Fibroblast of lung (primary cell): ENCODE results near the gene ZNF880. TPM values are rescaled to one million over a fixed set of nuclear protein-coding genes. Genes with fewer than 3 reads are reported as not detected.
"Not testable (repeated sequence)": the region's sequence is repeated elsewhere in the genome, so short reads cannot be mapped to it uniquely, and the experiment has no call there.

Experiments
- DNase-seq, 2 donors: peaks; one replicate each; pipeline versions ENCODE4 v3.0.0 to v3.0.0-alpha.2; 2010; ENCODE audit warnings: low read depth in 2 of 2
- H2AFZ ChIP-seq: 2 replicates; pipeline ENCODE4 v1.5.1; 2012; ENCODE audit warnings: low read length, control low read depth, inconsistent platforms
- H3K27ac ChIP-seq: 2 replicates; pipeline ENCODE4 v1.5.1; 2011; ENCODE audit warnings: low read length, control low read depth; ENCODE audit not compliant: insufficient read depth
- H3K27me3 ChIP-seq: 2 replicates; pipeline ENCODE4 v1.5.1; 2011; ENCODE audit warnings: mild to moderate bottlenecking, low read length; ENCODE audit not compliant: control insufficient read depth, insufficient read depth
- H3K36me3 ChIP-seq: 2 replicates; pipeline ENCODE4 v1.5.1; 2011; ENCODE audit warnings: low read length; ENCODE audit not compliant: control insufficient read depth, insufficient read depth
- H3K4me1 ChIP-seq: 2 replicates; pipeline ENCODE4 v1.5.1; 2011; ENCODE audit warnings: low read length; ENCODE audit not compliant: control insufficient read depth, insufficient read depth; ENCODE audit errors: extremely low read depth
- H3K4me2 ChIP-seq: 2 replicates; pipeline ENCODE4 v1.5.1; 2011; ENCODE audit warnings: low read length, control low read depth; ENCODE audit not compliant: insufficient read depth; ENCODE audit errors: extremely low read depth
- H3K4me3 ChIP-seq, 4 experiments: fragments of 200-600 bp in 1 of 4; sonication (generic) in 1 of 4; replicated peaks in 1 of 4; 2 replicates each; pipeline ENCODE4 v1.5.1; 2011 to 2016; ENCODE audit warnings: low read length in 4 of 4, low read depth in 3 of 4, mild to moderate bottlenecking in 3 of 4, control low read depth in 2 of 4, inconsistent platforms in 1 of 4, mixed read lengths in 1 of 4; ENCODE audit not compliant: insufficient read depth in 1 of 4; ENCODE audit errors: control extremely low read depth in 1 of 4
- H3K79me2 ChIP-seq: 2 replicates; pipeline ENCODE4 v1.5.1; 2012; ENCODE audit warnings: mild to moderate bottlenecking, low read length, inconsistent platforms; ENCODE audit not compliant: control insufficient read depth, insufficient read depth
- H3K9ac ChIP-seq: 2 replicates; pipeline ENCODE4 v1.5.1; 2011; ENCODE audit warnings: mild to moderate bottlenecking, low read length, control low read depth; ENCODE audit not compliant: insufficient read depth
- H3K9me3 ChIP-seq: 2 replicates; pipeline ENCODE4 v1.5.1; 2012; ENCODE audit warnings: low read depth, low read length; ENCODE audit not compliant: control insufficient read depth, insufficient read depth
- H4K20me1 ChIP-seq: 2 replicates; pipeline ENCODE4 v1.5.1; 2011; ENCODE audit warnings: low read length; ENCODE audit not compliant: control insufficient read depth, insufficient read depth; ENCODE audit errors: extremely low read depth
- EZH2 ChIP-seq: IDR thresholded peaks from 2 replicates; pipeline ENCODE4 v1.5.1; 2012; ENCODE audit warnings: low read length, control low read depth, mild to moderate bottlenecking; ENCODE audit errors: missing control alignments
- polyA plus RNA-seq, 2 donors: library from polyadenylated mRNA; depleted of rRNA in 1 of 2; stranded (reverse) in 1 of 2; unstranded in 1 of 2; fragments of >200 nt; gene quantifications; 2 replicates each; pipeline ENCODE4 v1.2.1, GENCODE V29; 2011 to 2012; ENCODE audit warnings: missing spikeins in 1 of 2
- total RNA-seq: library from RNA; depleted of rRNA; stranded (reverse); fragments of >200 nt; gene quantifications from 2 replicates; pipeline ENCODE4 v1.2.1, GENCODE V29; 2014
- TF ChIP-seq, protein P1 (sequence below), 2 donors: IDR thresholded peaks in 1 of 2; conservative IDR thresholded peaks in 1 of 2; 1 replicate in 1 of 2; 2 replicates in 1 of 2; pipeline ENCODE4 v1.5.1; 2011 to 2012; ENCODE audit warnings: low read length in 2 of 2, control low read depth in 1 of 2, inconsistent platforms in 1 of 2, low read depth in 1 of 2, mild to moderate bottlenecking in 1 of 2

ZNF880 gene
- total and polyA plus RNA-seq, 2 donors (not counting 1 experiment from before 2014, with no cell fraction given): 21.8 to 24.8 TPM

DNA sequence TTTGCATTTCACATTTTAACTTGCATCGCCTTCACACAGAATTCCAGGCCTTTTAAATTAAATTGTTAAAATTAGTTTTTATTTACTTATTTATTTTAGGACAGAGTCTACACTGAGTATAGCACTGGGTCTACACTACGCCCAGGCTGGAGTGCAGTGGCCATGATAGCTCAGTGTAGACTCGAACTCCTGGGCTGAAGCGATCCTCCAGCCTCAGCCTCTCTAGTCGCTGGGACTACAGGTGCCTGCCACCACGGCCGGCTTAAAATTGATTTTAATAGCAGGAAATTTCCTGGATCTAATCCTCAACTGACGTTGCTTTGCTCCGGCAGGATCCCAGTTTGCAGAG is 34.0 kb upstream of the ZNF880 start:
- H3K9ac ChIP-seq: peak overlapping the region; percentile 86
- peak overlapping the region; percentile 81 to 97 (median 91) for H3K4me3 ChIP-seq
- no peaks in the 10 kb centered on the region for H3K79me2 ChIP-seq
- H3K4me2 ChIP-seq: peak overlapping the region; percentile 89
- no peak overlapping the region for H3K27ac ChIP-seq
- no peak for TF ChIP-seq EZH2
- TF ChIP-seq, protein P1, sequence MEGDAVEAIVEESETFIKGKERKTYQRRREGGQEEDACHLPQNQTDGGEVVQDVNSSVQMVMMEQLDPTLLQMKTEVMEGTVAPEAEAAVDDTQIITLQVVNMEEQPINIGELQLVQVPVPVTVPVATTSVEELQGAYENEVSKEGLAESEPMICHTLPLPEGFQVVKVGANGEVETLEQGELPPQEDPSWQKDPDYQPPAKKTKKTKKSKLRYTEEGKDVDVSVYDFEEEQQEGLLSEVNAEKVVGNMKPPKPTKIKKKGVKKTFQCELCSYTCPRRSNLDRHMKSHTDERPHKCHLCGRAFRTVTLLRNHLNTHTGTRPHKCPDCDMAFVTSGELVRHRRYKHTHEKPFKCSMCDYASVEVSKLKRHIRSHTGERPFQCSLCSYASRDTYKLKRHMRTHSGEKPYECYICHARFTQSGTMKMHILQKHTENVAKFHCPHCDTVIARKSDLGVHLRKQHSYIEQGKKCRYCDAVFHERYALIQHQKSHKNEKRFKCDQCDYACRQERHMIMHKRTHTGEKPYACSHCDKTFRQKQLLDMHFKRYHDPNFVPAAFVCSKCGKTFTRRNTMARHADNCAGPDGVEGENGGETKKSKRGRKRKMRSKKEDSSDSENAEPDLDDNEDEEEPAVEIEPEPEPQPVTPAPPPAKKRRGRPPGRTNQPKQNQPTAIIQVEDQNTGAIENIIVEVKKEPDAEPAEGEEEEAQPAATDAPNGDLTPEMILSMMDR (conservative IDR thresholded peaks at IDR 0.05 in 1 of 2, IDR thresholded peaks at IDR 0.05 in 1 of 2; ENCODE audit: low read depth in 1 of 2, low read length in 2 of 2): no peak
- H3K36me3 ChIP-seq: no peaks in the 10 kb centered on the region
- no peak for DNase-seq
- no peaks in the 10 kb centered on the region for H4K20me1 ChIP-seq
- no peaks in the 10 kb centered on the region for H3K4me1 ChIP-seq
- H3K27me3 ChIP-seq: no peaks in the 10 kb centered on the region
- no peaks in the 10 kb centered on the region for H3K9me3 ChIP-seq
- peak overlapping the region; percentile 91 for H2AFZ ChIP-seq

DNA sequence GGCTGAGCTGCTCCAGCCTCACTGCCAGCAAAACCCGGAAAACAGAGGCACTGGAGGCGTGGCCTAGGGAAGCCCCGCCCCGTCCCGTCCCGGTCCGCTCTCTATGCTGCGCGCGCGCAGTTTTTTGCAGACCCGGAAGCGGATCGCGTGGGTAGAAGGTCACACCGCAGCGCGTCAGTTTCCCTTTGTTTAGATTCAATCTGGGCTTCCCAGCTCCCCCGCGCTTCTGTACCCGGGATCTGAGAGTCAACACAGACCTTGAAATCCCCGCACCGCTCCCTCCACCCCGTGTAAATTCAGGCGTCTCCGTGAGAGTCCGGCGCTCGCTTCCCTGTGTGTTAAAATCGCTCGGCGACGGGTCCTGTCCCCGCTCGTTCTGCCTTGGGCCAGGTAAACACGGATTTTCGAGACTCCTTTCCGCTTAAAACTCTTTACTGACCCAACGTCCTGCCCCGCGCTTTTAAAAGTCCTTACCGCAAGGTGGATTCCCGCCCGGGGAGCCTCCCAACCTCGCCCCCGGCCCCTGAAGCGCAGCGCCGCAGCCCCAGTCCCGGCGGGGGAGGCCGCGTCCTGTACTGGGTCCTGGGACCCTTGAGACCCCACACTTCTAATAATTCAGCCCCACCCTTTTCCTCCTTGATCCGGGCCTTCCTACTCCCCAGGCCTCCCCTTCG is 33.5 kb upstream of the ZNF880 start, which contains the start of gene ZNF610:
ZNF610 (plus strand) TSS at position 127 of the 674 bp plus-strand sequence. CDS start 12,930 bp downstream, outside the sequence.
- Histone ChIP-seq H3K27ac (peak within 1 kb of the TSS; percentile 89), H3K9ac (peak within 1 kb of the TSS; percentile 86), H3K27me3 (no peaks in the 10 kb centered on the region), H3K79me2 (no peaks in the 10 kb centered on the region), H3K4me3 (peak within 1 kb of the TSS; percentile 81 to 97 (median 91)), H3K4me2 (peak within 1 kb of the TSS; percentile 89), H2AFZ (peak within 1 kb of the TSS; percentile 91), H3K4me1 (no peaks in the 10 kb centered on the region), H3K36me3 (no peaks in the 10 kb centered on the region), H4K20me1 (no peaks in the 10 kb centered on the region), H3K9me3 (no peaks in the 10 kb centered on the region)
- peak; percentile 83 to 87 for DNase-seq
- TF ChIP-seq EZH2: no peak
- TF ChIP-seq, protein P1 (conservative IDR thresholded peaks at IDR 0.05 in 1 of 2, IDR thresholded peaks at IDR 0.05 in 1 of 2; ENCODE audit: low read depth in 1 of 2, low read length in 2 of 2): no peak

DNA sequence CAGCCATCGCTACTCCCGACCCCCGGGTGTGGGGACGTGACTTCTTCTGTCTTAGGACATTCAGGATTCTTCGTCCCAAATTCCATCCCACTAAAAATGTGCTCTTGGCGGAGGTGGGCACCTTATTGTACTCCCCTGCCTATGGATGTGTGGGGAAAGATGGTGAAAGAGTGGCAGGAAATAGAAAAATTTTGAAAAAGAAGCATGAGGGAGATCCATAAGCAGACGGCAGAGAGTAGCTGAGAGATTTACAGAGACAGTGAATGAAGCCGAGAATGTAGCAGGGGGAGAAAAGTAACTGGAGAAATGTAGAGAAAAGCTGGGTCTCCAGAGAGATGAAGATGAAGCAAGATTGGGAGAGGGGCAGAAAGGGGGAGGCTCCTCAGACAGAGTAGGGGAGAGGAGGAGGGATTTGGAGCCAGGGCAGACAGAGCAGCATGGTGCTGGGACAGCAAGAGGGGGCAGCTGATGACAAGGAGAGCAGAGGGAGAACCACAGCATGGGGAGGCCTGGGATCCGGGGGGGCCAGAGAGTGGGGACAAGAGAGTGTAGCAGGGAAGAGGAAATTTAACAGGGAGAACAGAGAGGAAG is 32.8 kb upstream of the ZNF880 start:
- TF ChIP-seq, protein P1 (conservative IDR thresholded peaks at IDR 0.05 in 1 of 2, IDR thresholded peaks at IDR 0.05 in 1 of 2; ENCODE audit: low read depth in 1 of 2, low read length in 2 of 2): no peak
- no peak for TF ChIP-seq EZH2
- no peaks in the 10 kb centered on the region for H3K36me3 ChIP-seq

DNA sequence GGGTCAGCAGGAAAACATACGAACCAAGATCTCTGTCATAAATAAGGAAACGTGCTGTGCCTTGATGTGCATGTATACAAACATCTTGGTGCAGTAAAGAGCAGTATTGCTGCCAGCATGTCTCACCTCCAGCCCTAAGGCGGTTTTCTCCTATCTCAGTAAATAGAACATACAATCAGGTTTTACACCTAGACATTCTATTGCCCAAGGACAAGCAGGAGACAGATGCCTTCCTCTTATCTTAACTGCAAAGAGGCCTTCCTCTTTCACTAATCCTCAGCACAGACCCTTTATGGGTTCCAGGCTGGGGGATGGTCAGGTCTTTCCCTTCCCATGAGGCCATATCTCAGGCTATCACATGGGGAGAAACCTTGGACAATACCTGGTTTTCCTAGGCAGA is 30.7 kb upstream of the ZNF880 start:
- H3K9ac ChIP-seq, H3K9me3 ChIP-seq: not testable (repeated sequence)

More for the DNA sequence above, 32.8 kb upstream of the ZNF880 start:
- Histone ChIP-seq H3K9me3 (no peaks in the 10 kb centered on the region), H3K27me3 (no peaks in the 10 kb centered on the region), H3K4me3 (peak overlapping the region; percentile 81 to 97 (median 91)), H3K9ac (peak overlapping the region; percentile 86), H2AFZ (peak overlapping the region; percentile 91), H4K20me1 (no peaks in the 10 kb centered on the region), H3K79me2 (no peaks in the 10 kb centered on the region), H3K4me2 (peak overlapping the region; percentile 89), H3K27ac (peak overlapping the region; percentile 89), H3K4me1 (no peaks in the 10 kb centered on the region)
- peak; percentile 15 to 17 for DNase-seq

More for the DNA sequence above, 30.7 kb upstream of the ZNF880 start:
- not testable (repeated sequence) for H3K27ac ChIP-seq, H4K20me1 ChIP-seq, H3K4me1 ChIP-seq, H3K27me3 ChIP-seq, H3K4me2 ChIP-seq, H3K36me3 ChIP-seq, H3K4me3 ChIP-seq, DNase-seq, H3K79me2 ChIP-seq, H2AFZ ChIP-seq
